ENCODE measurements around the gene CACNG3. TPM values are rescaled to one million over a fixed set of nuclear protein-coding genes. Genes with fewer than 3 reads are reported as not detected.

CACNG3 gene
- total and polyA plus RNA-seq, 2 donors (not counting 1 experiment from before 2014, with no cell fraction given), result not detected

DNA sequence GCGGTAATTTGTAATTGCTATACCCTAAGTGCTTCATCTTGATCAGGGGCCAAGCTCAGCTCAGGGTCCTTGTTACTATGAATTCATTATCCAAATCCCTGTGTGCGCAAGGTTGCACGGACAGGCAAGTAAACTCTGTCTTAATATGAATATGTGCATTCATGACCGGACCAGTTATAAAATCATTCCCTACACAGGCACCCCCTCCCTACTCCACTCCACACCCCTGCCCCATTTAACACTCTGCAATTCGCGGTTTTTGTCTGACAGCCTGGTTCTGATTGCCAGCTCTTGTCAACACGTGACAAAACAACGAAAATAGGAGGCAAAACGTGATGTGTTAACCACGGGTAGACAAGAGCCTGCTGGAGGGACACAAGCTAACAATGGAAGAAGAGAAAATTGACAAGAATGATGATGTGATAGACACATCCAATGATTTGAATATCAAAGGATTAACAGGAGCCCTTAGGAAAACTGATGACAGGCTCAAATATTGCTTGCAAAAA lies 76.5 kb downstream of the CACNG3 start:
- no peak overlapping the region for H3K4me3 Mint-ChIP-seq
- POLR2A ChIA-PET, result no interaction called here
- H3K27me3 Mint-ChIP-seq, result peaks cover 11% of the 10 kb centered on the region

GRCh38 chr16:24336491-24336890 lies 80.4 kb downstream of the CACNG3 start:
- DNase-seq, result no peak
- no peaks in the 10 kb centered on the region for H3K4me1 ChIP-seq (ENCODE audit: control insufficient read depth in 2 of 2, insufficient read depth in 2 of 2, low read length in 2 of 2)
- no peaks in the 10 kb centered on the region for H4K20me1 ChIP-seq (ENCODE audit: control insufficient read depth, insufficient read depth, low read length, poor library complexity, severe bottlenecking)
- ATAC-seq (ENCODE audit: low read depth), result no peak
- Mint-ChIP-seq H3K4me1 (no peaks in the 10 kb centered on the region), H3K27ac (no peak overlapping the region), H3K9me3 (ENCODE audit: insufficient read depth) (peaks cover 3% of the 10 kb centered on the region), H3K4me3 (no peak overlapping the region), H3K27me3 (peaks cover 18% of the 10 kb centered on the region)
- no peak overlapping the region for H3K9ac ChIP-seq (ENCODE audit: low read length)
- ChIA-PET POLR2A (no interaction called here), CTCF (no interaction called here)
- 90% methylated on average over 1 of the region's 3 CpGs for WGBS (ENCODE audit: insufficient coverage)
- peaks cover 0 to 19% (median 0%) of the 10 kb centered on the region in 3 donors for H3K9me3 ChIP-seq (ENCODE audit: control extremely low read depth in 1 of 3, control insufficient read depth in 2 of 3, insufficient read depth in 1 of 3, low read length in 2 of 3)
- no peak overlapping the region for H3K4me3 ChIP-seq (ENCODE audit: control extremely low read depth in 1 of 5, extremely low read depth in 1 of 5, insufficient read depth in 1 of 5, low read depth in 2 of 5, low read length in 4 of 5)
- no peak overlapping the region for H3K4me2 ChIP-seq (replicated peaks; ENCODE audit: low read depth, low read length, poor library complexity, severe bottlenecking)
- H3K79me2 ChIP-seq (ENCODE audit: control insufficient read depth, insufficient read depth, low read length), result no peaks in the 10 kb centered on the region
- peaks cover 0 to 2% (median 0%) of the 10 kb centered on the region in 4 experiments for H3K27me3 ChIP-seq (replicated peaks in 1 of 4; ENCODE audit: control extremely low read depth in 1 of 4, control insufficient read depth in 3 of 4, insufficient read depth in 4 of 4, low read length in 3 of 4)
- no peaks in the 10 kb centered on the region for H3K36me3 ChIP-seq (replicated peaks in 1 of 2; ENCODE audit: control extremely low read depth in 1 of 2, control insufficient read depth in 1 of 2, extremely low read depth in 1 of 2, insufficient read depth in 2 of 2, low read length in 1 of 2)
- no peak for TF ChIP-seq EZH2 (IDR thresholded peaks at IDR 0.05; ENCODE audit: borderline replicate concordance, insufficient read depth, low read depth, low read length, poor library complexity, severe bottlenecking)
- no peak for TF ChIP-seq CTCF (IDR thresholded peaks at IDR 0.05)
- no peak overlapping the region for H2AFZ ChIP-seq (ENCODE audit: insufficient read depth, low read depth, low read length, poor library complexity, severe bottlenecking)
- intact Hi-C loops (cut with micrococcal nuclease), result no loop called here
- no peak overlapping the region for H3K27ac ChIP-seq (ENCODE audit: low read length in 2 of 2)

More for the DNA sequence above, 76.5 kb downstream of the CACNG3 start:
- Histone ChIP-seq H3K27ac (ENCODE audit: low read length in 2 of 2) (no peak overlapping the region), H3K79me2 (ENCODE audit: control insufficient read depth, insufficient read depth, low read length) (no peaks in the 10 kb centered on the region), H3K9me3 (ENCODE audit: control extremely low read depth in 1 of 3, control insufficient read depth in 2 of 3, insufficient read depth in 1 of 3, low read length in 2 of 3) (peaks cover 0 to 19% (median 0%) of the 10 kb centered on the region in 3 donors), H3K9ac (ENCODE audit: low read length) (no peak overlapping the region), H3K4me1 (ENCODE audit: control insufficient read depth in 2 of 2, insufficient read depth in 2 of 2, low read length in 2 of 2) (no peaks in the 10 kb centered on the region), H3K4me3 (ENCODE audit: control extremely low read depth in 1 of 5, extremely low read depth in 1 of 5, insufficient read depth in 1 of 5, low read depth in 2 of 5, low read length in 4 of 5) (no peak overlapping the region), H4K20me1 (ENCODE audit: control insufficient read depth, insufficient read depth, low read length, poor library complexity, severe bottlenecking) (no peaks in the 10 kb centered on the region), H3K27me3 (replicated peaks in 1 of 4; ENCODE audit: control extremely low read depth in 1 of 4, control insufficient read depth in 3 of 4, insufficient read depth in 4 of 4, low read length in 3 of 4) (no peaks in the 10 kb centered on the region), H2AFZ (ENCODE audit: insufficient read depth, low read depth, low read length, poor library complexity, severe bottlenecking) (no peak overlapping the region), H3K4me2 (replicated peaks; ENCODE audit: low read depth, low read length, poor library complexity, severe bottlenecking) (no peak overlapping the region), H3K36me3 (replicated peaks in 1 of 2; ENCODE audit: control extremely low read depth in 1 of 2, control insufficient read depth in 1 of 2, extremely low read depth in 1 of 2, insufficient read depth in 2 of 2, low read length in 1 of 2) (no peaks in the 10 kb centered on the region)
- intact Hi-C loops (cut with micrococcal nuclease), result no loop called here
- no peak for TF ChIP-seq EZH2 (IDR thresholded peaks at IDR 0.05; ENCODE audit: borderline replicate concordance, insufficient read depth, low read depth, low read length, poor library complexity, severe bottlenecking)
- DNase-seq (no peak), ATAC-seq (ENCODE audit: low read depth) (no peak)
- H3K9me3 Mint-ChIP-seq (ENCODE audit: insufficient read depth), result peaks cover 3% of the 10 kb centered on the region
- CTCF ChIA-PET, result no interaction called here
- no peaks in the 10 kb centered on the region for H3K4me1 Mint-ChIP-seq
- no peak overlapping the region for H3K27ac Mint-ChIP-seq
- 82% methylated on average over 7 of the region's 10 CpGs for WGBS (ENCODE audit: insufficient coverage)
